SK-N-SH (cell line): ENCODE data around the gene ERC2. TPM values are rescaled to one million over a fixed set of nuclear protein-coding genes. Genes with fewer than 3 reads are reported as not detected.

Experiments
- CTCF ChIA-PET: fragments of 300-600, 350-600 bp; formaldehyde crosslinking; extraction: SDS; loops from one replicate; lab custom pipeline; 2021; lab: Yijun Ruan, JAX
- POLR2A ChIA-PET: fragments of 350-600 bp; sonication (Branson Sonifier 250); formaldehyde crosslinking; extraction: SDS; loops from one replicate; lab custom pipeline; 2020; ENCODE audit warnings: antibody characterized with exemption, inconsistent platforms; lab: Yijun Ruan, JAX
- DNase-seq: peaks from one replicate; pipeline ENCODE4 v3.0.0; 2012
- H2AFZ ChIP-seq: fragments of 200-600 bp; sonication (generic); 2 replicates; pipeline ENCODE4 v1.8.1; 2016; ENCODE audit warnings: antibody characterized with exemption, mild to moderate bottlenecking, low read depth
- H3F3A ChIP-seq: fragments of 200-600 bp; sonication (generic); replicated peaks from 2 replicates; pipeline ENCODE3; 2016; ENCODE audit warnings: antibody characterized with exemption, mild to moderate bottlenecking; ENCODE audit not compliant: insufficient read depth
- H3K27ac ChIP-seq, 2 experiments: fragments of 200-500 bp in 1 of 2; fragments of 200-600 bp in 1 of 2; sonication (Bioruptor generic) in 1 of 2; sonication (generic), shearing (Covaris generic) in 1 of 2; 2 replicates each; pipeline versions ENCODE4 v1.5.1 to v1.6.1; 2014 to 2016; ENCODE audit warnings: low read depth in 2 of 2, inconsistent platforms in 1 of 2, low read length in 1 of 2, mild to moderate bottlenecking in 1 of 2, mixed read lengths in 1 of 2
- H3K27me3 ChIP-seq: fragments of 200-600 bp; sonication (generic), shearing (Covaris generic); 2 replicates; pipeline ENCODE4 v1.6.1; 2016; ENCODE audit warnings: mixed run types; ENCODE audit not compliant: insufficient read depth
- H3K36me3 ChIP-seq, 2 experiments: fragments of 200-500 bp in 1 of 2; fragments of 200-600 bp in 1 of 2; sonication (Bioruptor generic) in 1 of 2; sonication (generic) in 1 of 2; replicated peaks in 1 of 2; 2 replicates each; pipeline versions ENCODE3 to v1.5.1; 2014 to 2016; ENCODE audit warnings: low read length in 1 of 2, mild to moderate bottlenecking in 1 of 2; ENCODE audit not compliant: insufficient read depth in 2 of 2, control insufficient read depth in 1 of 2
- H3K4me1 ChIP-seq, 2 experiments: fragments of 200-500 bp in 1 of 2; fragments of 200-600 bp in 1 of 2; sonication (Bioruptor generic) in 1 of 2; sonication (generic), shearing (Covaris generic) in 1 of 2; 2 replicates each; pipeline versions ENCODE4 v1.5.1 to v1.6.1; 2014 to 2016; ENCODE audit warnings: low read depth in 1 of 2, low read length in 1 of 2, mixed run types in 1 of 2; ENCODE audit not compliant: insufficient read depth in 2 of 2, control insufficient read depth in 1 of 2
- H3K4me2 ChIP-seq: fragments of 200-600 bp; sonication (generic), shearing (Covaris generic); 2 replicates; pipeline ENCODE4 v1.6.1; 2017; ENCODE audit warnings: mixed run types
- H3K4me3 ChIP-seq, 2 experiments: fragments of 200-500 bp in 1 of 2; fragments of 200-600 bp in 1 of 2; sonication (Bioruptor generic) in 1 of 2; sonication (generic), shearing (Covaris generic) in 1 of 2; 2 replicates each; pipeline versions ENCODE4 v1.5.1 to v1.8.1; 2014 to 2016; ENCODE audit warnings: low read depth in 2 of 2, inconsistent platforms in 1 of 2, low read length in 1 of 2, mild to moderate bottlenecking in 1 of 2, mixed read lengths in 1 of 2, moderate library complexity in 1 of 2
- H3K79me2 ChIP-seq: fragments of 200-600 bp; sonication (generic); 2 replicates; pipeline ENCODE4 v1.8.1; 2017; ENCODE audit warnings: mild to moderate bottlenecking; ENCODE audit not compliant: insufficient read depth
- H3K9ac ChIP-seq: fragments of 200-600 bp; sonication (generic); 2 replicates; pipeline ENCODE4 v1.6.1; 2017; ENCODE audit warnings: mixed run types
- H3K9me2 ChIP-seq: fragments of 200-600 bp; sonication (generic); 2 replicates; pipeline ENCODE4 v1.6.1; 2017; ENCODE audit warnings: mixed run types
- H3K9me3 ChIP-seq: fragments of 200-600 bp; sonication (generic); 2 replicates; pipeline ENCODE4 v1.6.1; 2017; ENCODE audit warnings: mixed run types, mild to moderate bottlenecking, moderate library complexity
- H4K20me1 ChIP-seq: fragments of 200-600 bp; sonication (generic); 2 replicates; pipeline ENCODE4 v1.6.1; 2017; ENCODE audit warnings: mild to moderate bottlenecking, mixed run types; ENCODE audit not compliant: insufficient read depth
- CHD2 ChIP-seq: fragments of 150-350 bp; IDR thresholded peaks from 2 replicates; pipeline ENCODE4 v1.6.1; 2018; ENCODE audit warnings: low read length; ENCODE audit not compliant: partially characterized antibody
- FOSL2 ChIP-seq: IDR thresholded peaks from 2 replicates; pipeline ENCODE4 v1.4.0; 2012; ENCODE audit warnings: low read depth, mild to moderate bottlenecking, moderate library complexity, borderline replicate concordance
- FOXM1 ChIP-seq: IDR thresholded peaks from 2 replicates; pipeline ENCODE4 v1.4.0; 2012; ENCODE audit warnings: low read depth, mild to moderate bottlenecking
- GATA2 ChIP-seq: sonication (generic); formaldehyde crosslinking; IDR thresholded peaks from 2 replicates; pipeline ENCODE4 v1.5.0; 2020; ENCODE audit warnings: mild to moderate bottlenecking, missing genetic modification reagents
- JUND ChIP-seq: IDR thresholded peaks from 2 replicates; pipeline ENCODE4 v1.4.0; 2012
- MEF2A ChIP-seq: IDR thresholded peaks from 2 replicates; pipeline ENCODE4 v1.4.0; 2012; ENCODE audit warnings: low read depth, borderline replicate concordance
- NRF1 ChIP-seq: IDR thresholded peaks from 2 replicates; pipeline ENCODE4 v1.6.1; 2012; ENCODE audit warnings: low read depth, mild to moderate bottlenecking, low read length
- PBX3 ChIP-seq: IDR thresholded peaks from 2 replicates; pipeline ENCODE4; 2012
- POLR2AphosphoS5 ChIP-seq: IDR thresholded peaks from 2 replicates; pipeline ENCODE4 v1.6.1; 2012; ENCODE audit warnings: low read depth, low read length
- RAD21 ChIP-seq: IDR thresholded peaks from 2 replicates; pipeline ENCODE4 v1.6.1; 2012; ENCODE audit warnings: mild to moderate bottlenecking, low read length
- RXRA ChIP-seq: IDR thresholded peaks from 2 replicates; pipeline ENCODE4 v1.4.0; 2012; ENCODE audit warnings: low read depth, mild to moderate bottlenecking, borderline replicate concordance
- SIN3A ChIP-seq: IDR thresholded peaks from 2 replicates; pipeline ENCODE4 v1.6.1; 2012; ENCODE audit warnings: low read depth, mild to moderate bottlenecking, low read length, moderate library complexity, borderline replicate concordance
- USF1 ChIP-seq: IDR thresholded peaks from 2 replicates; pipeline ENCODE4 v1.4.0; 2012; ENCODE audit warnings: low read depth, borderline replicate concordance
- ZBTB33 ChIP-seq: IDR thresholded peaks from 2 replicates; pipeline ENCODE4 v1.4.0; 2012; ENCODE audit warnings: low read depth, borderline replicate concordance
- WGBS: methylation state at CpG from one replicate; pipeline ENCODE4 v1.1.6; 2017; ENCODE audit warnings: low lambda C conversion rate; 5-methylcytosine and 5-hydroxymethylcytosine counted together
- polyA plus RNA-seq, 3 experiments: library from polyadenylated mRNA; depleted of rRNA; stranded (reverse); fragments of >200 nt; gene quantifications; 2 replicates each; pipeline ENCODE4 v1.2.3, GENCODE V29; 2012

ERC2 gene
- polyA plus RNA-seq, 1 of the 3 experiments (the other 2 are of a cell fraction), result 1.6 TPM

- no peak for TF ChIP-seq ZBTB33
Observed at GRCh38 chr3:55879901-55880331, 588.4 kb downstream of the ERC2 start (continued).

- no peak for DNase-seq
- Histone ChIP-seq H3K27me3 (no peaks in the 10 kb centered on the region), H3K4me1 (no peaks in the 10 kb centered on the region; a peak in 1 of 4 replicates), H3K4me3 (no peak overlapping the region), H3K9me3 (no peaks in the 10 kb centered on the region), H3K9ac (no peak overlapping the region), H3K4me2 (no peak overlapping the region), H3K36me3 (no peaks in the 10 kb centered on the region), H2AFZ (no peak overlapping the region), H3F3A (no peaks in the 10 kb centered on the region), H4K20me1 (no peaks in the 10 kb centered on the region), H3K9me2 (no peaks in the 10 kb centered on the region), H3K79me2 (no peaks in the 10 kb centered on the region), H3K27ac (no peak overlapping the region)
- ChIA-PET CTCF (no interaction called here), POLR2A (no interaction called here)
- TF ChIP-seq FOSL2 (no peak), JUND (no peak), GATA2 (no peak), MEF2A (no peak), POLR2AphosphoS5 (no peak), FOXM1 (no peak)
- 78% methylated on average over 4 of the region's 4 CpGs for WGBS
Observed at GRCh38 chr3:55877703-55878102, 590.6 kb downstream of the ERC2 start.

GRCh38 chr3:55876560-55876959 is 591.7 kb downstream of the ERC2 start:
- Histone ChIP-seq H3K4me3 (no peak overlapping the region), H3K9me2 (no peaks in the 10 kb centered on the region), H3K4me2 (no peak overlapping the region), H4K20me1 (no peaks in the 10 kb centered on the region), H3K79me2 (no peaks in the 10 kb centered on the region), H3K36me3 (no peaks in the 10 kb centered on the region), H3K4me1 (no peaks in the 10 kb centered on the region; a peak in 1 of 4 replicates), H3K27ac (no peak overlapping the region)
- CTCF ChIA-PET, result no interaction called here
- DNase-seq, result no peak
- TF ChIP-seq NRF1, result no peak
- TF ChIP-seq, all 33 proteins: peak for 0
- H3K9ac ChIP-seq, result no peak overlapping the region
- no peak overlapping the region for H2AFZ ChIP-seq
- H3K27me3 ChIP-seq, result no peaks in the 10 kb centered on the region
- POLR2A ChIA-PET, result no interaction called here
- H3F3A ChIP-seq, result no peaks in the 10 kb centered on the region
- H3K9me3 ChIP-seq, result no peaks in the 10 kb centered on the region

- no peaks in the 10 kb centered on the region for H3K9me3 ChIP-seq
- no peak overlapping the region for H3K4me2 ChIP-seq
- no peaks in the 10 kb centered on the region for H3K9me2 ChIP-seq
- H3K27me3 ChIP-seq, result no peaks in the 10 kb centered on the region
- H3K9ac ChIP-seq, result no peak overlapping the region
- no peaks in the 10 kb centered on the region for H3F3A ChIP-seq
- H3K27ac ChIP-seq, result no peak overlapping the region
- WGBS, result 44% methylated on average over 1 of the region's 1 CpG
- ChIA-PET POLR2A (no interaction called here), CTCF (interaction anchor here (0.8 to 1.7 kb wide), 2 partner anchors 14 to 23 kb away, joined by 3 to 4 read pairs; no protein-coding TSS in a partner anchor)
- no peaks in the 10 kb centered on the region for H3K36me3 ChIP-seq
- H3K4me1 ChIP-seq, result no peaks in the 10 kb centered on the region; a peak in 1 of 4 replicates
- no peaks in the 10 kb centered on the region for H3K79me2 ChIP-seq
- H2AFZ ChIP-seq, result no peak overlapping the region
- H4K20me1 ChIP-seq, result no peaks in the 10 kb centered on the region
- DNase-seq, result no peak
- no peak overlapping the region for H3K4me3 ChIP-seq
- no peak for TF ChIP-seq RAD21
- no peak for TF ChIP-seq PBX3
- TF ChIP-seq USF1, result no peak
- no peak for TF ChIP-seq POLR2AphosphoS5
- TF ChIP-seq RXRA, result no peak
- no peak for TF ChIP-seq CHD2
- TF ChIP-seq SIN3A, result no peak
Observed at GRCh38 chr3:55875113-55875512, 593.2 kb downstream of the ERC2 start.
